Mucosa of descending colon (tissue), 3 donors: ENCODE data around the gene PRKG1. TPM values are rescaled to one million over a fixed set of nuclear protein-coding genes. Genes with fewer than 3 reads are reported as not detected.
"Not testable (repeated sequence)": the region's sequence is repeated elsewhere in the genome, so short reads cannot be mapped to it uniquely, and the experiment has no call there.

ENCODE experiments used
- ATAC-seq: fragments of 200-7000 bp; cut with Tn5 transposase; one replicate; pipeline ENCODE4 v1.9.1; 2020; ENCODE audit warnings: mild to moderate bottlenecking, moderate library complexity
- DNase-seq, 3 donors: peaks; one replicate each; pipeline ENCODE4 v3.0.0-alpha.2; 2020
- H3K36me3 ChIP-seq: fragments of 200-600 bp; one replicate; pipeline ENCODE4 v1.8.0; 2021; ENCODE audit warnings: low read depth, mild to moderate bottlenecking
- H3K4me1 ChIP-seq: fragments of 200-600 bp; one replicate; pipeline ENCODE4 v1.8.0; 2021; ENCODE audit warnings: low read depth, mild to moderate bottlenecking
- H3K4me3 ChIP-seq: fragments of 200-600 bp; one replicate; pipeline ENCODE4 v1.8.0; 2021; ENCODE audit warnings: mild to moderate bottlenecking
- H3K9me3 ChIP-seq: fragments of 200-600 bp; one replicate; pipeline ENCODE4 v1.8.0; 2021; ENCODE audit warnings: mild to moderate bottlenecking
- CTCF ChIP-seq: fragments of 200-600 bp; IDR thresholded peaks from one replicate; pipeline ENCODE4 v1.8.0; 2022; ENCODE audit warnings: antibody characterized with exemption, mild to moderate bottlenecking
- intact Hi-C, 2 donors: fragments of 100-400 bp; cut with DNase I in 1 of 2; cut with micrococcal nuclease in 1 of 2; formaldehyde crosslinking; loops; one replicate each; pipeline versions ENCODE4 v1.11.0 to v1.11.1; 2022; cut with DNase I, micrococcal nuclease
- total RNA-seq, 3 donors: library from RNA; stranded (reverse); fragmentation: NEBNext Ultra II Directional in 2 of 3; extraction: Animal tissue kit (Norgen Biotek cat#: 25700) in 2 of 3; gene quantifications; one replicate each; pipeline versions ENCODE4 v1.2.1 to v1.2.4, GENCODE V29; 2021 to 2023
- donor health status: DM: no; HTN: no; CAD: no; lungs with moderate emphysema.
- donor health status: DM: no; HTN: no; CAD: no.
- donor health status: DM: no; HTN: yes; CAD: no.

Gene PRKG1
- total RNA-seq, 3 donors from 2014 or later: 17.1 to 55.6 (median 21.1) TPM

- no peak for DNase-seq
- TF ChIP-seq CTCF: no peak
- Histone ChIP-seq H3K9me3 (no peaks in the 10 kb centered on the region), H3K4me3 (no peak overlapping the region), H3K4me1 (no peaks in the 10 kb centered on the region), H3K36me3 (no peaks in the 10 kb centered on the region)
- intact Hi-C loops: no loop called here
- ATAC-seq: no peak
These were observed 199.3 kb downstream of the PRKG1 start for GRCh38 chr10:51273574-51273973.

- ATAC-seq, DNase-seq, H3K36me3 ChIP-seq, H3K9me3 ChIP-seq, intact Hi-C loops, H3K4me1 ChIP-seq, H3K4me3 ChIP-seq: not testable (repeated sequence)
These were observed 201.8 kb downstream of the PRKG1 start for GRCh38 chr10:51276097-51276496.

GRCh38 chr10:51281387-51281786 is 207.1 kb downstream of the PRKG1 start:
- H3K4me1 ChIP-seq, intact Hi-C loops, ATAC-seq, DNase-seq, H3K9me3 ChIP-seq, H3K36me3 ChIP-seq, H3K4me3 ChIP-seq: not testable (repeated sequence)

- H3K36me3 ChIP-seq: no peaks in the 10 kb centered on the region
- H3K9me3 ChIP-seq: no peaks in the 10 kb centered on the region
- no peak for TF ChIP-seq CTCF
- H3K4me3 ChIP-seq: no peak overlapping the region
- intact Hi-C loops: no loop called here
- ATAC-seq (no peak), DNase-seq (no peak)
- no peaks in the 10 kb centered on the region for H3K4me1 ChIP-seq
These were observed 211.3 kb downstream of the PRKG1 start for GRCh38 chr10:51285601-51286000.

DNA sequence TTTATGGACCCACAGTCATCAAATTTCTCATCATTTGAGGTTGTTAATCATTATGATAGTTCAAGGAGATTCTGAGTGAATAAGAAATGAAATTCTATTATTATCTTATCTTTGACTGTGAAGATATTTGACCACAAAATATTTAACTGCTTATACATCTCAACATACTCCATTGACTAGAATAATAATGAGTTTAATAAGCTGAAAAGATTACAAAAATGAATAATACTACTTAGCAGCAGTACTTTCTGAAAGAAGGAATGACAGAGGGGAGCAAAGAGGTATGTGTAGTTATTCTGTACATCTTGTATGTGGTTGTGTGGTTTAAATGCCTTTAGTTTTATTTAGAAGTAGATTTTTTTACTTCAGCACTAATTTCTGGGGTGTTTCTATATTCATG is 214.2 kb downstream of the PRKG1 start:
- H3K9me3 ChIP-seq: no peaks in the 10 kb centered on the region
- no peak for TF ChIP-seq CTCF
- H3K4me1 ChIP-seq: no peaks in the 10 kb centered on the region
- intact Hi-C loops: no loop called here
- H3K36me3 ChIP-seq: no peaks in the 10 kb centered on the region
- no peak overlapping the region for H3K4me3 ChIP-seq
- no peak for ATAC-seq
- no peak for DNase-seq

GRCh38 chr10:51289519-51289918 is 215.2 kb downstream of the PRKG1 start:
- intact Hi-C loops: no loop called here
- H3K9me3 ChIP-seq: no peaks in the 10 kb centered on the region
- no peak for TF ChIP-seq CTCF
- H3K4me3 ChIP-seq: no peak overlapping the region
- DNase-seq (no peak), ATAC-seq (no peak)
- H3K36me3 ChIP-seq: no peaks in the 10 kb centered on the region
- no peaks in the 10 kb centered on the region for H3K4me1 ChIP-seq

GRCh38 chr10:51291961-51292360 is 217.7 kb downstream of the PRKG1 start:
- Histone ChIP-seq H3K36me3 (no peaks in the 10 kb centered on the region), H3K4me3 (no peak overlapping the region), H3K9me3 (no peaks in the 10 kb centered on the region), H3K4me1 (no peaks in the 10 kb centered on the region)
- DNase-seq (no peak), ATAC-seq (no peak)
- intact Hi-C loops: loop anchor here in 1 of 2 donors (10.0 kb wide), 1 partner anchor 47 kb away; no protein-coding TSS in a partner anchor
- no peak for TF ChIP-seq CTCF
